Effector CD8-positive, alpha-beta T cell (primary cell): ENCODE results near the gene LRRTM3.

ENCODE experiments used
- DNase-seq: peaks from one replicate; lab custom pipeline; 2025; lab: John Stamatoyannopoulos, UW

The LRRTM3 gene

DNA sequence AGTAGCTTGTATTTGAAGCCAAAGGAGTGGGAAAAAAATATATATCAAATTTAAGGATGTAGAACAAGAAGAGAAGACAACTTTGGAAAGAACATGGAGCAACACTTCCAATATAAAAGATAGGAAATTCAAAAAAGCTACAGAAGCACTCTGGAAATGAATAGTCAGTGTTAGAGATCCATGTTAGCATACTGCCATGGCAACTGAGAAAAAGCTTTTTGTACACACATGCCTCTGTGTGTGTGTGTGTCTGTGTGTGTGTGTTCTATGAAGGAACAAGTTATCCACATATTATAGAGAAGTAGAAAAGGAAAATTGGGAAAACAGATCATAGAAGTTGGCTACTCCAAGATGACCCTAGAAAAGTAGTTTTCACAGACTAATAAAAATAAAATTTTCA lies 96.3 kb downstream of the LRRTM3 start:
- DNase-seq, result no peak

GRCh38 chr10:67033878-67034277 lies 108.0 kb downstream of the LRRTM3 start:
- DNase-seq, result no peak

GRCh38 chr10:67036808-67037207 lies 111.0 kb downstream of the LRRTM3 start:
- no peak for DNase-seq

DNA sequence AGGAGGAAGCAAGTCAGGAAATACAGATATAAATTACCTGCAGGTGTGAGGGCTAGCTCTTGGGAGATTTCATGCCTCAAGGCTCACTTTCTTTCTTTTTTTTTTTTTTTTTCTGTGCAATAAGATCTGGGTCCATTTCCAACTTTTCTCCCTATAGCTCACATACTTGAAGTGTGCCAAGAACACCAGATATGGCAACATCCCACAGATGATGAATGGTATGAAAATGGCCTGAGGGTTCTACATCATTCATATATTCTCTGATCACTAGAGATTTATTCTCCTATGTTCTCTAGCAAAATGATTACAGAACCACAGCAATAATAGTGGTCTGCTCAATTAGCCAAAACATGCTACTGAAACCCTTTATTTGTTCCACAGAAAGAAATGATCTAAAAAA lies 117.2 kb downstream of the LRRTM3 start:
- no peak for DNase-seq

DNA sequence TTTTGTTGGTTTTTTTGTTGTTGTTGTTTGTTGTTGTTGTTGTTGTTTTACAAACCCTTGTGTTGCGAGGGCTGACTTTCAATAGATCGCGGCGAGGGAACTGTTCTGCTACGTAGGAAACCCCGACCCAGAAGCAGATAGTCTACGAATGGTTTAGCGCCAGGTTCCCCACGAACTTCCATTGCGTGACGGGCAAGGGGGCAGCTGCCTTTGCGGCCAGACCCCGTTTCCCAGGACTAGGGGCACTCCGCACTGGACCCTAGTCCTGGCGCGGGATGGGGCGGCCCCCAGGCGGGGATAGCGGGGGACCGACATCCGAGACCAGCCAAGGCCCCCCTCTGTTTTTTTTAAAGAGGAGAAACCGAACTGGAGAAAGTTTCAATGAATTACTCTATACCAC lies 119.6 kb downstream of the LRRTM3 start:
- DNase-seq, result no peak

DNA sequence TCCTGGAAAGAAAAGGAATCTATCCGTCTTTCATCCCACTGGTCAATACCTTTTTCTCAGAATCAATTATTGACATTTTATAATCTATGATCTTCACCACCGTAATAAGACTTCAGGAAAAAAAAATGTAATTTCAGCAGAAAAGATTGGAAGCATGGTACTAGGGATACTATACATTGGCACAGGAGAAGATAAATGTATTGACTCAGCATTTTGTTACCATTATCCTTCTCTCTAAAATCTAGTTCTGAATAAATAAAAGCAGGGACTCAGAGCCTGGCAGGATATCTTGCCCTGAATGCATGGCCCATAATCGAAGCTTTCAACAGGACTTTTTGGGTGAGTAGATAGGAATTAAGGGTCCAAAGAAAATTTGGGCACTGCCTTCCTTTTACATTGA lies 120.7 kb downstream of the LRRTM3 start:
- no peak for DNase-seq

GRCh38 chr10:67049988-67050387 lies 124.2 kb downstream of the LRRTM3 start:
- DNase-seq, result no peak

DNA sequence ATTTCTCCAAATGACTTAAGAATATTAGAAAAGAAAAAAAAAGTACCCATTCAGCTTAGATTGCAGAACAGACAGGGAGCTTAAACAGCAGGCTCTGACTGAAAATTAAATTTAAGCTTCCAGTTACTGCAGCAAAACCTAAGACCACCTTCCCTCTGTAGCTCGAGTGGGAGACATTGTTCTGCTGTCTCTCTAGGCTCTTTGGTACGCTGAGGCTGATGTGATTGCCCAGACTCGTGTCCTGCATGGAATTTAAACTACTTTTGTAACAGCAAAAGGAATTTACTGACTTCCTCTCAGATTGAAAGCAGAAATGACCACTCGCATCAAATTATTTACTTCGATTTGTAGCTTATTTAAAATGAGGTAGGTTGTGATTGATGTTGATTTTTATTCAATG lies 124.6 kb downstream of the LRRTM3 start:
- no peak for DNase-seq

GRCh38 chr10:67072654-67073053 lies 146.8 kb downstream of the LRRTM3 start:
- no peak for DNase-seq

DNA sequence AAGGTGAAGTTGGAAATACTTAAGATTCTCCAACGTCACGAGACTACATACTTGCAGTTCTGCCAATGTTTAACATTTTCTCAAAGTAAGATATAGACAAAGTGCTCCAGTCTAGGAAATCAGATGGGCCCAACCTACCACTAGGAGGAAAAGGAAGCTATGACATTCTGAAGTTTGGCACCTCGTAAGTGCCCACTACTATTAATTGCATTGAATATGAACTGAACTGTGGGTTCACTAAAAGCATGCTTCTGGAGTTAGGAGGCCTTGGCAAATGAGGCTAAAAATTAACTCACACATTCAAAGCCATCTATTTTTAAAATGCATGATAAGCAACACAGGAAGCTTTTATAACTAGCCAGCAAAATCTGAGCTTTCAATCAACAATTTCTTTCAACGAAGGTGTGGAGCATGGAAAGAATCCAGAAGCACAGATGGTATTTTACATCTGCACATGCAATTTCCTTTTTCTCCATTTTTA lies 149.7 kb downstream of the LRRTM3 start:
- DNase-seq, result no peak

DNA sequence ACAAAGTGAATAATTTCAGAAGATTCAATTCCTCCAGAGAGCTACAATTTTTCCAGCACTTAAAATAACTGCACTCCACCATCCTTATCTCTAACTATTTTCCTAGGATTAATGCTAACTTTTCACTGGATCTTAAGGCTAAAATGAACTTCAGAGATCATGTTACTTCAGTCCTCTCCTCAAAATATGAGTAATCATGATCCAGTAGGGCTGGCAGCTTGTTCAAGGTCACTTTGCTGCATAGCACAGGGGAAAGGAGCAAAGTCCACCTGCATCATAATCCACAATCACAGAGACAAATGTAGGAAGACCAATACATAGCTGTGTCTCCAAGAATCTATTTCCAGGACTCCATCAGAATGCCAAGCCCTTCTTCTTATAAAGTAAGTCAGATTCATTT lies 150.3 kb downstream of the LRRTM3 start:
- DNase-seq, result no peak

GRCh38 chr10:67077376-67077775 lies 151.5 kb downstream of the LRRTM3 start:
- no peak for DNase-seq

GRCh38 chr10:67079126-67079525 lies 153.3 kb downstream of the LRRTM3 start:
- no peak for DNase-seq

GRCh38 chr10:67086327-67087134 lies 160.7 kb downstream of the LRRTM3 start:
- DNase-seq, result no peak

DNA sequence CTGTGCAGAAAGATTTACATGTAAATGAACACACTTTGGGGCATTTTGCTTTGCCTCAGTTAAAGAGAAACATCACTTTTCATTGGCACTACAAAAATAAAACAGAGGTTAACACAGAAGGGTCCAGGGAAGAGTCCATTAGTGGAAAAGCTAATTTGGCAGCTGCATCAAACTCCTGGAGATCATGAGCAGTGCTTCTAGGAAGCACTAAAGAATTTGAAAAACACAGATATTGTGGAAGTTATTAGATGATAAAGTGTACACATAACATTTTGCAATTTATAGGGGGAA lies 161.2 kb downstream of the LRRTM3 start:
- no peak for DNase-seq

DNA sequence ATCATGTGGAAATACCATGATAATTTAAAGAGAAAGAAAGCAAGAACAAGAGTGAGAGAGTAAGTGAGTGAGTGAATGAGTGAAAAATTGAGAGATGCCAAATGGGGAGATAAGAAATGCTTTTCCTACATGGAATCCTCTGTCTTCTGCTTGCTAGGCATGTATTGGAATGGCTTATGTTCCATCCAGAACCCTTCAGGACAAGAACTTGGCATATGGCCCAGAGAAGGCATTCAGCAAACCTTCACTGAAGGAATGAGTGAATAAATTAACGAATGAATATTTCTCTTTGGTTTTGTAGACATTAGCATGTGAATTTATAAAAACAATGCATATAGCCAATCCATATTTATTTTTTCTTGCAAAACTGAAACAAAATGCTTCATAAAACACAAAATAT lies 162.2 kb downstream of the LRRTM3 start:
- DNase-seq, result no peak

GRCh38 chr10:67095531-67095930 lies 169.7 kb downstream of the LRRTM3 start:
- no peak for DNase-seq

DNA sequence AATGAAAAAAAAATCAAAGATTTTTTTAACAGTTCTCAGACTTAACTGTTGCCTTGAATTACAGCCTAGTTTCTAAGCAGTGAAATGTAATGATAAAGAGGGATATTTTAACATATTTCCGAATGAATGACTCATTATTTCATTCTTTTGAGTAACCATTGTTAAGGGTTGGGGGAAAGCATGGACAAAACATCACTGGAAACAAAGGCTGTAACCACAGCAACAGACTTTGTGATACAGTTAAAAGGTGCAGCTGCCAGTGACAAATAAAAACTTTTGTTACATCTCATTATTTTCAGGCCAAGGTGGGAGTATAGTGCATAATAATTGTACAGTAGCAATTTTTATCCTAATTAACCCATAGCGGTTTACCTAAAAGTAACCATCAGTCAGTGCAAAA lies 172.6 kb downstream of the LRRTM3 start:
- no peak for DNase-seq

GRCh38 chr10:67100951-67101350 lies 175.1 kb downstream of the LRRTM3 start:
- DNase-seq, result no peak

DNA sequence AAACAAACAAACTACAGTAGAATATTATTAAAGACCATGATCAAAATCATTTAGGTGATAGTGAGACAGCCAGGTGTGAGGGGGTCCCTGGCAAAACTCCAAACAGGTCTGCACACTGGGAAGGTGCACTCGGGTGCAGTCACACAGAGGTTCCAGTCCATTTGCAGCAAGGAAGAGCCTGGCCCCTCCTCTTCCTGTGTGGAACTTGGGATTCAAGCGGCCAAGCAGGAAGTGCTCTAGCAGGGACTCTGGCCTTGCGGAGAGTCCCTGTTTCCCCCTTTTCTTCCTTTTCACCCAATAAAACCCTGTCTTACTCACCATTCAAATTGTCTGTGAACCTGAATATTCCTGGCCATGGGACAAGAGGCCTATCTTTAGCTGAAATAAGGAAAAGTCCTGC lies 181.8 kb downstream of the LRRTM3 start:
- no peak for DNase-seq

GRCh38 chr10:67110286-67110685 lies 184.4 kb downstream of the LRRTM3 start:
- DNase-seq, result no peak

- no peak for DNase-seq
Observed at GRCh38 chr10:67112765-67113164, 186.9 kb downstream of the LRRTM3 start.

GRCh38 chr10:67114945-67115344 lies 189.1 kb downstream of the LRRTM3 start:
- no peak for DNase-seq

DNA sequence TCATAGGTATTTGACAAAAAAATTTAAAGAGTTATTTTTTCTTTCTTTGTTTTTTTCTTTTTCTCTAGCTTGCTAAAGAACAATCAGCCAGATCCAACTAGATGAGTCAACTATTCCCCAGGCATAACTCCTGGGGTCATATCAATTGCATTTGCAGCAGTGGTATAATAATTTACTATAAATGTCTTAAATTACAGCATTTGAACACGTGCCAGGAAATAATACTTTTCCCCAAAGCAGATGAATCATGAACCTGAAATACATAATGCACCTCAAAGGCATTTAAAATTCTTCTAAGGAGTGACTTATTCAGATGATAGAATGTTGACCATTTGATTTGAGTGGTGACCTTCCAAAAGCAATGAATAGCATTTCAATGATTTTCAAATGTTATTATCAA lies 190.1 kb downstream of the LRRTM3 start:
- no peak for DNase-seq
